GM21526 (cell line): ENCODE measurements around the gene THEM5.

ENCODE experiments used
- ATAC-seq: cut with Tn5 transposase; IDR thresholded peaks from one replicate; pipeline ENCODE4 v1.9.1; 2021; ENCODE audit warnings: moderate library complexity; ENCODE audit not compliant: unreplicated experiment, low FRiP score

THEM5 gene

GRCh38 chr1:151823175-151823574 lies 30.3 kb downstream of the THEM5 start:
- ATAC-seq, result no peak

- no peak for ATAC-seq
These were observed 31.1 kb downstream of the THEM5 start for GRCh38 chr1:151822404-151822803.

GRCh38 chr1:151820940-151821339 lies 32.6 kb downstream of the THEM5 start:
- no peak for ATAC-seq

- no peak for ATAC-seq
These were observed 33.4 kb downstream of the THEM5 start for GRCh38 chr1:151819976-151820623.

GRCh38 chr1:151819227-151819835 lies 34.2 kb downstream of the THEM5 start:
- ATAC-seq, result no peak

- no peak for ATAC-seq
These were observed 36.2 kb downstream of the THEM5 start for GRCh38 chr1:151817353-151817730.

- ATAC-seq, result no peak
These were observed 36.8 kb downstream of the THEM5 start for GRCh38 chr1:151816548-151817352.

- ATAC-seq, result no peak
These were observed 37.7 kb downstream of the THEM5 start for GRCh38 chr1:151815716-151816327.

GRCh38 chr1:151814971-151815545 lies 38.5 kb downstream of the THEM5 start:
- ATAC-seq, result no peak

GRCh38 chr1:151814426-151814825 lies 39.1 kb downstream of the THEM5 start:
- ATAC-seq, result no peak

- ATAC-seq, result no peak
These were observed 40.1 kb downstream of the THEM5 start for GRCh38 chr1:151813271-151813977.

- no peak for ATAC-seq
These were observed 42.3 kb downstream of the THEM5 start for GRCh38 chr1:151811181-151811580.

GRCh38 chr1:151809985-151810556 lies 43.4 kb downstream of the THEM5 start:
- no peak for ATAC-seq

GRCh38 chr1:151809290-151809984 lies 44.1 kb downstream of the THEM5 start:
- ATAC-seq, result no peak

GRCh38 chr1:151807766-151808165 lies 45.7 kb downstream of the THEM5 start:
- ATAC-seq, result no peak

GRCh38 chr1:151807131-151807530 lies 46.4 kb downstream of the THEM5 start:
- ATAC-seq, result no peak

GRCh38 chr1:151806170-151806569 lies 47.3 kb downstream of the THEM5 start:
- no peak for ATAC-seq

- ATAC-seq, result no peak
These were observed 48.3 kb downstream of the THEM5 start, which contains the start of gene LINGO4 for GRCh38 chr1:151805066-151805820. Gene LINGO4 (minus strand): TSS chr1:151805419. CDS start chr1:151802704, 2,715 bp downstream.

GRCh38 chr1:151803915-151804314 lies 49.6 kb downstream of the THEM5 start:
- ATAC-seq, result no peak
